CD4-positive, alpha-beta T cell treated with Interferon gamma for 1 hour (primary cell): ENCODE measurements around the gene RFT1.
"Not testable (repeated sequence)": the region's sequence is repeated elsewhere in the genome, so short reads cannot be mapped to it uniquely, and the experiment has no call there.

Experiments
- DNase-seq: peaks from one replicate; pipeline ENCODE4 v3.0.0-alpha.2; 2020

The RFT1 gene

GRCh38 chr3:53082736-53083135 is 47.5 kb downstream of the RFT1 start:
- no peak for DNase-seq

- DNase-seq = no peak
Observed at GRCh38 chr3:53081318-53081717, 48.9 kb downstream of the RFT1 start.

GRCh38 chr3:53080612-53081205 is 49.5 kb downstream of the RFT1 start:
- no peak for DNase-seq

GRCh38 chr3:53079791-53080555 is 50.3 kb downstream of the RFT1 start:
- no peak for DNase-seq

- no peak for DNase-seq
Observed at GRCh38 chr3:53079147-53079546, 51.1 kb downstream of the RFT1 start.

GRCh38 chr3:53078656-53079055 is 51.6 kb downstream of the RFT1 start:
- DNase-seq = no peak

GRCh38 chr3:53077476-53078220 is 52.6 kb downstream of the RFT1 start:
- DNase-seq = no peak

- no peak for DNase-seq
Observed at GRCh38 chr3:53075743-53076140, 54.5 kb downstream of the RFT1 start.

GRCh38 chr3:53074761-53075742 is 55.2 kb downstream of the RFT1 start:
- no peak for DNase-seq

- DNase-seq = no peak
Observed at GRCh38 chr3:53074366-53074696, 55.9 kb downstream of the RFT1 start.

GRCh38 chr3:53073553-53074365 is 56.5 kb downstream of the RFT1 start:
- no peak for DNase-seq

- DNase-seq = peak; percentile 86
Observed at GRCh38 chr3:53072653-53073552, 57.3 kb downstream of the RFT1 start.

GRCh38 chr3:53071882-53072431 is 58.3 kb downstream of the RFT1 start:
- DNase-seq = no peak

GRCh38 chr3:53069422-53070068 is 60.7 kb downstream of the RFT1 start:
- no peak for DNase-seq

- no peak for DNase-seq
Observed at GRCh38 chr3:53068176-53068575, 62.1 kb downstream of the RFT1 start.

- no peak for DNase-seq
Observed at GRCh38 chr3:53067567-53067966, 62.7 kb downstream of the RFT1 start.

GRCh38 chr3:53065841-53066480 is 64.3 kb downstream of the RFT1 start:
- DNase-seq = no peak

- DNase-seq = no peak
Observed at GRCh38 chr3:53062905-53063304, 67.3 kb downstream of the RFT1 start.

GRCh38 chr3:53056442-53056841 is 73.8 kb downstream of the RFT1 start:
- DNase-seq = no peak

- not testable (repeated sequence) for DNase-seq
Observed at GRCh38 chr3:53054233-53054632, 76.0 kb downstream of the RFT1 start.
